ENCODE data around the gene DNAJC2.

Gene DNAJC2, protein sequence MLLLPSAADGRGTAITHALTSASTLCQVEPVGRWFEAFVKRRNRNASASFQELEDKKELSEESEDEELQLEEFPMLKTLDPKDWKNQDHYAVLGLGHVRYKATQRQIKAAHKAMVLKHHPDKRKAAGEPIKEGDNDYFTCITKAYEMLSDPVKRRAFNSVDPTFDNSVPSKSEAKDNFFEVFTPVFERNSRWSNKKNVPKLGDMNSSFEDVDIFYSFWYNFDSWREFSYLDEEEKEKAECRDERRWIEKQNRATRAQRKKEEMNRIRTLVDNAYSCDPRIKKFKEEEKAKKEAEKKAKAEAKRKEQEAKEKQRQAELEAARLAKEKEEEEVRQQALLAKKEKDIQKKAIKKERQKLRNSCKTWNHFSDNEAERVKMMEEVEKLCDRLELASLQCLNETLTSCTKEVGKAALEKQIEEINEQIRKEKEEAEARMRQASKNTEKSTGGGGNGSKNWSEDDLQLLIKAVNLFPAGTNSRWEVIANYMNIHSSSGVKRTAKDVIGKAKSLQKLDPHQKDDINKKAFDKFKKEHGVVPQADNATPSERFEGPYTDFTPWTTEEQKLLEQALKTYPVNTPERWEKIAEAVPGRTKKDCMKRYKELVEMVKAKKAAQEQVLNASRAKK

DNA sequence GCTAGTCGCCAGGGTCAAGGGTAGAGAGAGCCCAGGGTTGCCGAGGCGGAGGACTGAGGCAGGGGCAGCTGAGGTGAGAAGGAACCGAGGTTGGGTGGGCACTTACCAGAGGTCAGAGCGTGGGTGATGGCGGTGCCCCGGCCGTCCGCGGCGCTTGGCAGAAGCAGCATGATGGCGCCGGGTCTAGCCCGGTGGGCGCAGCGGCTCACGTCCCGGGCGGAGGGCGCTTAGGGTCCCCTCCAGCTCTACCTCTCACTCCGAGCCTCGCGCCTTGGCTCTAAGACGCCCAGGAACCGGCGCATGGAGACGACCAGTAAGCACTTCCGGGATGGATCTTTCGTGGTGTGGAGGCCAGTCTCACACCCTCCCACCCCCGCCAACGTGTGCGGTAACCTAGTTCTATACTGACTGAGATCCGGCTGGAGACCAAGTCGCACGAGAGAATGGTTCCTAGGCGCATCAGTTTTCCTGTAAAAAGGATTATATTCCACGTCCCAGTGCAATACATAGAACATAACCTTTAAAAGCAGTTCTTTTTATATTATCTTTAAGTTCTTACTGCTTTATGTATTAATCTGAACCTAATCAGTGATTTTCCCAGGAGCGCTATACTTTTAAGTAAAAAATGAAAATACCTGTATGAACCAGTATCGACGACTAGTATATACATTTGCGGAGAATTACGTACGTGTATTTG, at the start of gene DNAJC2:
Gene DNAJC2 (minus strand): TSS at position 315 of the 697 bp plus-strand sequence. CDS start 145 bp downstream, at position 170.
- DNase-seq (ENCODE audit: low read depth): peak; percentile 87
- TF ChIP-seq, protein P1, sequence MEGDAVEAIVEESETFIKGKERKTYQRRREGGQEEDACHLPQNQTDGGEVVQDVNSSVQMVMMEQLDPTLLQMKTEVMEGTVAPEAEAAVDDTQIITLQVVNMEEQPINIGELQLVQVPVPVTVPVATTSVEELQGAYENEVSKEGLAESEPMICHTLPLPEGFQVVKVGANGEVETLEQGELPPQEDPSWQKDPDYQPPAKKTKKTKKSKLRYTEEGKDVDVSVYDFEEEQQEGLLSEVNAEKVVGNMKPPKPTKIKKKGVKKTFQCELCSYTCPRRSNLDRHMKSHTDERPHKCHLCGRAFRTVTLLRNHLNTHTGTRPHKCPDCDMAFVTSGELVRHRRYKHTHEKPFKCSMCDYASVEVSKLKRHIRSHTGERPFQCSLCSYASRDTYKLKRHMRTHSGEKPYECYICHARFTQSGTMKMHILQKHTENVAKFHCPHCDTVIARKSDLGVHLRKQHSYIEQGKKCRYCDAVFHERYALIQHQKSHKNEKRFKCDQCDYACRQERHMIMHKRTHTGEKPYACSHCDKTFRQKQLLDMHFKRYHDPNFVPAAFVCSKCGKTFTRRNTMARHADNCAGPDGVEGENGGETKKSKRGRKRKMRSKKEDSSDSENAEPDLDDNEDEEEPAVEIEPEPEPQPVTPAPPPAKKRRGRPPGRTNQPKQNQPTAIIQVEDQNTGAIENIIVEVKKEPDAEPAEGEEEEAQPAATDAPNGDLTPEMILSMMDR (IDR thresholded peaks at IDR 0.05; ENCODE audit: control insufficient read depth, extremely low read depth, insufficient read depth): no peak
- H3K4me3 ChIP-seq (ENCODE audit: low read depth, low read length): peak within 1 kb of the TSS; percentile 69

- TF ChIP-seq, protein P1 (IDR thresholded peaks at IDR 0.05; ENCODE audit: control insufficient read depth, extremely low read depth, insufficient read depth): no peak
- DNase-seq (ENCODE audit: low read depth): peak; percentile 28
- H3K4me3 ChIP-seq (ENCODE audit: low read depth, low read length): no peak overlapping the region
Measured at GRCh38 chr7:103391976-103392375, 47.4 kb upstream of the DNAJC2 start.

DNA sequence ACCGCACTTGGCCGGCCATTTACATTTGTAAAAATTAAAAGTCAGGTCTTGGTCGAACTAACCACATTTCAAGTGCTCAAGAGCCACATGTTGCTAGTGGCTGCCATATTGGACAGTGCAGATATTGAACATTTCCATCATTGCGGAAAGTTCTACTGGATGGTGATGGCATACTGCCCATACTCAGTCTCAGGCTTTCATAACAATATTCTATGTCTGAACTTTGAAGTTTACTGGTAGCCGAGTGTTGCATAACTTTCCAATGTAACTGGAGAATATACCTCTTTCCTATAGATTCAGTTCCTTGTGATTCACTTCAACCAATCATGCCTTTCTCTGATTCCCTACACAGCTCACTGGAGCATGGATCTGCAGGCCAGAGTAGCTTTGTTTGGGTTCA, 46.6 kb upstream of the DNAJC2 start:
- DNase-seq (ENCODE audit: low read depth): no peak
- no peak overlapping the region for H3K4me3 ChIP-seq (ENCODE audit: low read depth, low read length)
- TF ChIP-seq, protein P1 (IDR thresholded peaks at IDR 0.05; ENCODE audit: control insufficient read depth, extremely low read depth, insufficient read depth): no peak

- TF ChIP-seq, protein P1 (IDR thresholded peaks at IDR 0.05; ENCODE audit: control insufficient read depth, extremely low read depth, insufficient read depth): no peak
- no peak for DNase-seq (ENCODE audit: low read depth)
Measured at GRCh38 chr7:103389263-103389662, 44.7 kb upstream of the DNAJC2 start.

DNA sequence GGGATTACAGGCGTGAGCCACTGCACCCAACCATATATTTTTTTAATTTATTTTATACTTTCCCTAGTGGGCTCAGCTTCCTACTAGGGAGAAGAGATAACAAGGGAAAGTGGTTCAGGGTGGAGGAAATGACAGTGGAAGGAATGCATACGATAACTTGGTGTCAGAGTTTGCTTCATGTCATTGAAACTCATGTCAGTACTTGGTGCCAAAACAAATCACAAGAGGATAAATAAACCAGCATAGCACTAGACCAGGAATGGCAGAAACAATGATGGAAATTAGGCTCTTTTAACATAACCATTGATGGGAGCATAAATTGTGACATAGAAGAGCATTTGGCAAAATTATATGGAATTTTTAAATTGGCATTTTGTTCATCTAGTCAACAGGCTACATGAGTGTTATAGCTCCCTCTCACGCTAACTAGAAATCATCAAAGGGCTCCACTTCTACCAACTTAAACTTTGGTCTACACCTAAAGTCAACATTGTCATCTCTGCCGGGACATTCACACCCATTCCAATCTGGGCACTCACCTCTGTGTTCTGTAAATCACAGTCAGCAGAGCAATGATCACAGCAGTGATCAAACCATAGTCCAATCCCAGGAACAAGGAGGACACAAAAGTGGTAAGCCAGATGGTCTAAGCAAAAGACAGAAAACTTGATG, 44.0 kb upstream of the DNAJC2 start:
- TF ChIP-seq, protein P1 (IDR thresholded peaks at IDR 0.05; ENCODE audit: control insufficient read depth, extremely low read depth, insufficient read depth): no peak
- no peak for DNase-seq (ENCODE audit: low read depth)
- H3K4me3 ChIP-seq (ENCODE audit: low read depth, low read length): no peak overlapping the region

More at GRCh38 chr7:103389263-103389662, 44.7 kb upstream of the DNAJC2 start:
- no peak overlapping the region for H3K4me3 ChIP-seq (ENCODE audit: low read depth, low read length)

DNA sequence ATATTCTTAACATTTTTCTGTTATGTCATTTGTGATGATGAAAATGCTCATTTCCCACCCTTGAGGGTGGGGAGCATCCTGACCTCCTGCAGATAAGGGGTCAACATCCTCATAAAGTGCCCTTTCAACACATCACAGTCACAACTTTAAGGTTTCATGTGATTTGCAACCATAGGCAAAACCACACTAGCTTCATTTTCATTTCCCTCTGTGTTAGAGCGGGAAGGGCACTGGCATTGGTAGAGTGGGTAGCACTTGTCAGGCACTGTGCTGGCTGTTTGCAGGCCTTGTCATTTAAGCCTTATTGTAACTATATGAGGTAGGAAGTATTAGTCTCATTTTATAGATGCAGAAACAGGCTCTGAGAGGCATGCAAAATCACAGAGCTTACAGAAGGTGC, 42.7 kb upstream of the DNAJC2 start:
- TF ChIP-seq, protein P1 (IDR thresholded peaks at IDR 0.05; ENCODE audit: control insufficient read depth, extremely low read depth, insufficient read depth): no peak
- no peak overlapping the region for H3K4me3 ChIP-seq (ENCODE audit: low read depth, low read length)
- no peak for DNase-seq (ENCODE audit: low read depth)
